HG02798 (cell line): Measurements from ENCODE around the gene NAMPT.

ENCODE experiments used
- ATAC-seq: cut with Tn5 transposase; IDR thresholded peaks from one replicate; pipeline ENCODE4 v1.9.1; 2021; ENCODE audit warnings: mild to moderate bottlenecking; ENCODE audit not compliant: unreplicated experiment, poor library complexity

NAMPT gene

GRCh38 chr7:106199813-106200364, 84.9 kb downstream of the NAMPT start:
- no peak for ATAC-seq

GRCh38 chr7:106199024-106199423, 85.8 kb downstream of the NAMPT start:
- ATAC-seq, result no peak
